ENCODE results near the gene TRPM3.

- TF ChIP-seq CTCF (IDR thresholded peaks at IDR 0.05), result no peak
- TF ChIP-seq EZH2 (IDR thresholded peaks at IDR 0.05; ENCODE audit: borderline replicate concordance, insufficient read depth, low read depth, low read length, poor library complexity, severe bottlenecking), result no peak
Observed at GRCh38 chr9:70539526-70539925, 581.9 kb downstream of the TRPM3 start.
